GM21528 (cell line): ENCODE measurements around the gene KSR2.

Source experiments
- ATAC-seq: cut with Tn5 transposase; IDR thresholded peaks from one replicate; pipeline ENCODE4 v1.9.1; 2021; ENCODE audit warnings: mild to moderate bottlenecking, moderate library complexity; ENCODE audit not compliant: unreplicated experiment, low FRiP score

The KSR2 gene

GRCh38 chr12:117439531-117440001 lies 529.2 kb downstream of the KSR2 start:
- no peak for ATAC-seq

GRCh38 chr12:117438809-117439208 lies 530.0 kb downstream of the KSR2 start:
- ATAC-seq = no peak

DNA sequence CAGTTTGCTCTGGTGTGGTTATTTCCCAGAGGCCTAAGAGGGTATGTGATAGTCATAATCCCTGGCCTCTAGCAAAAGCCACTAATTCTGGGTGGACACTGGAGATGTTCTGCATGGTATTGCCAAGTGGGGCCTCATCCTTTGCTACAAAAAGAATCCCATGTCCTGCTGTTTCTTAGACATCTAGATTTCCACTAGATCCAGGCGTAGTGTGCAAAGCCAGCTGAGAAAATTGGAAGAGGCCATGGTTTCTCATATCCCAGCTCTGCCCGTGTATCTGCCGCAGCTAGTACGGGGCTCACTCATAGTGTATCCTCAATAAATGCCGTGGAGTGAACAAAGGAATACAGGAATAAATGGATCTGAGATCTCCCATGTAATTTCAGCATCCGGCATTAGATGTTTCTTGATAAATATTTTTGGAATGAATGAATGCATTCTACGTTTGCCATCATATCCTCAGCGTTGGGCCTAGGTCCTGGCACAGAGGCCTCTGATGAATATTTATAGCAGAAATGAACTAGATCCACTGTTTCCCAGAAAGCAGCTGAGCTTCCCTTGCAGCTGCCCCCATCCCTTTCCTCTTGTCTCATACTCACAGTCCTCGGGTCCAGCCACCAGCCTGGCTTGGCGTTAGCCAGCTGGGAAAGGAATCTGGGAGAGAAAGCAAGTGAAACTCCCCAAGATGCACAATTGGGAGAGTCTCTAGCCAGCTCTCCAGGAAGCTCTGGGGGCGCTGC lies 531.1 kb downstream of the KSR2 start:
- no peak for ATAC-seq

- no peak for ATAC-seq
Measured at GRCh38 chr12:117433878-117434277, 534.9 kb downstream of the KSR2 start.

DNA sequence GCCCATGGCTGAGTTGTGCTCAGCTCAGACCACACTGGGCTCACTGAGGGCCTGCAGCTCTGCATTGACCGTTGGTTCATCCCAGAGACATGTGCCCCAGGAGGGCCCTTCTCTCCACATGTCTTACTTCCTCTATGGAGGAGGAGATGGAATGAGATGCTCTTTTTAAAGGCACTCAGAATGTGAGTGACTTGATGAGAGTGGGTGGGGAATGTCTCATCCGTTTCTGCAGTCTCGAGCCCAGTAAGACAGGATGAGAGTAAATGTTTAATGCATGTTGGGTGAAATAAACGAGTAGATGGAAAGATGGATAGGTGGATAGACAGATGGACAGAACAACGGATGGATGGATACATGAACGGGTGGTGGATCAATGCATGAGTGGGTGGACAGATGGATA lies 538.5 kb downstream of the KSR2 start:
- no peak for ATAC-seq

- no peak for ATAC-seq
Measured at GRCh38 chr12:117427211-117427610, 541.6 kb downstream of the KSR2 start.

DNA sequence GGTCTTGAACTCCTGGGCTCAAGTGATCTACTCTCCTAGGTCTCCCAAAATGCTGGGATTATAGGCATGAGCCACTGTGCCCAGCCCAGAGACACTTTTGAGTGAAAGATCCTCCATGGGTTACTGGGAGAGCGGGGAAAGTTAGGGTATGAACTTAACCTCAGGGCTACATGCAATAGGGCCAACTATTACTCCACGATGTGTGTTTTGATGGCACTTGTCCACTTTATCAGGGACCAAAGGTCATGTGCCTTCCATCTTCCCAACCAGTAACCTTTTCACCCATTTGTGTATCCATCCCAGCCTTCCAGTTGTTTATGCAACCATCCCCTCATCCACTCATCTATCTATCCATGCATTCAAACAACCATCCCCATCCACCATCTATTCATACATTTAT lies 546.8 kb downstream of the KSR2 start:
- ATAC-seq = no peak

- ATAC-seq = no peak
Measured at GRCh38 chr12:117421068-117421752, 547.6 kb downstream of the KSR2 start.

GRCh38 chr12:117417004-117417403 lies 551.8 kb downstream of the KSR2 start:
- ATAC-seq = no peak

DNA sequence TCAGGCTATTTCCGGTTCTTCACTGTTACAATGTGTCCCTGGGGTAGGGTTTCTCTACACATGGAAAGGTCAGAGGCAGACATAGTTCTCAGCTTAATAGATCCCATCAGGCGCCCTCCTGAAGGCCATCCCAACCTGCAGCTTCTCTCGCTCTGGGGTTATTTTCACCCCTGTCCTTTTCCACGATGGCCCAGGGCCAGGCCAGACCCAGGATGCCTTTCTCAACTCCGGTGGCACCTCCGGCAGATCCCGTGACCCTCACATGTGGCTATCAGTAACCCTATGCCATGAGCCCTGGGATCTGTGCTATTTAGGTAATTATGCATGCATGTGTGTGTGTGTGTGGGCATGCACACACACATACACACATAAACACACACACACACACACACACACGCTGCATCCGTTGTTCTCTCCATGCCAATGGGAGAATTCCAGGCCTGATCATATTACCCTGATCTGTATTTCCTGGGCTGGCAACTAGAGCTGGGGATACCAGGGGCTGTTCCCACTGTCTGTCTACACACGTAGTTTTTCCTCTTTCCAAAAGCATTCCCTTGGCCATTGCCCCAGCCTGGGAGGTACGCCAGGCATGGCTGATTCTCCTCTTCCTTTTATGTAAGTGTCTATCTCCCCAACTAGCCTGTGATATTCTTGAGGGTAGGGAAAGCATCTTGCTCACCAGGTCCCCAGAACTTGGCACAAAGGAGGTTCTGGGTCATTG lies 556.2 kb downstream of the KSR2 start:
- no peak for ATAC-seq

- no peak for ATAC-seq
Measured at GRCh38 chr12:117409286-117409685, 559.5 kb downstream of the KSR2 start.

- ATAC-seq = no peak
Measured at GRCh38 chr12:117408161-117408791, 560.5 kb downstream of the KSR2 start.

DNA sequence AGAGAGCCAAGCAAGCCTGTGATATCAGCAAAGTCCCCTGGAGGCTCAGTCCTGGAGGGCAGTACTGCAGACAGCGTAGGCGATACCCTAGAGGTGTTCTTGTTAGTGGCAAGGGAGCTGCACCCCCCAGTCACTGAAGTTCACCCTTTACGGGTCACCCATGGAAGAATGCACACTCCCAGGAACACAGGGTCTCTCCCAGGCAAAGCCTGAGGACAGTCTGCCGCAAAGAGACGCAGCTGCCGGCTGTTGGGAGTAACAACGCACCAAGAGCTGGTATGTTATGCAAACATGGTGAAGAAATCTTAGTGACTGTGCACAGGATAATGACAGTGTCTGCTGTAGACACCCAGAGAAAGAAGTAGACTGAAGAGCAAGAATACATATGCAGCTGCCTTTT lies 563.9 kb downstream of the KSR2 start:
- ATAC-seq = no peak

DNA sequence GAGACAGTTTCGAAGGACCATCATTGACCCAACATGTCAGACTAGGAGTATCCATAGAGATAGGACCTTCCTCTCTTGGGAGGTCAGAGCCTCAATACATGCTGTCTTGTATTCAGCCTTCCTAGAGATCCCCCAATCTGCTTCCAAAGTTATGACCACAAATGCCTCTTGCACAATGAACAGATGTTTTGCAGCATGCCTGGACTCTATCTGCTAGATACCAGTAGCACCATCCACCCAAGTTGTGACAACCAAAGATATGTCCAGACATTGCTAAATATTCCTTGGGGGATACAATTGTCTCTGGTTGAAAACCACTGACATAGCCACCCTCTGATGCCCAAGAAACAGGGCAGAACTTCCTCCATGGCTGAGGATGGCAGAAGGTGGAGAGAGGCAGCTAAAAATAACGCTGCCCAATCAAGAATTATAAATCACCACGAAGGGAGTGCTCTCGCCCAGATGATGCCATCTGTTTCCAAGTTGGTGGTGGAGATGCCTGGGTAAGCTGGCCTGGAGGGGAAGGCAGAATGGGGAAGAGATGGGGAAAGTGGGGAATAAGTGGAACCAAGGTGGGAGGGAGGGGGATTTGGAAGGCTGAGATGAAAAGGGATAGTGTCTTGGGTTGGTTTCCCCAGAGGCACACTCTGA lies 564.5 kb downstream of the KSR2 start:
- ATAC-seq = no peak

- no peak for ATAC-seq
Measured at GRCh38 chr12:117403586-117404139, 565.1 kb downstream of the KSR2 start.
